ENCODE results near the gene DDX10. TPM values are rescaled to one million over a fixed set of nuclear protein-coding genes. Genes with fewer than 3 reads are reported as not detected.
A peak's percentile ranks its signal among the peaks of the same experiment; 100 is the strongest.

The DDX10 gene
- total RNA-seq, 1 experiment from 2014 or later = 72.2 TPM

DNA sequence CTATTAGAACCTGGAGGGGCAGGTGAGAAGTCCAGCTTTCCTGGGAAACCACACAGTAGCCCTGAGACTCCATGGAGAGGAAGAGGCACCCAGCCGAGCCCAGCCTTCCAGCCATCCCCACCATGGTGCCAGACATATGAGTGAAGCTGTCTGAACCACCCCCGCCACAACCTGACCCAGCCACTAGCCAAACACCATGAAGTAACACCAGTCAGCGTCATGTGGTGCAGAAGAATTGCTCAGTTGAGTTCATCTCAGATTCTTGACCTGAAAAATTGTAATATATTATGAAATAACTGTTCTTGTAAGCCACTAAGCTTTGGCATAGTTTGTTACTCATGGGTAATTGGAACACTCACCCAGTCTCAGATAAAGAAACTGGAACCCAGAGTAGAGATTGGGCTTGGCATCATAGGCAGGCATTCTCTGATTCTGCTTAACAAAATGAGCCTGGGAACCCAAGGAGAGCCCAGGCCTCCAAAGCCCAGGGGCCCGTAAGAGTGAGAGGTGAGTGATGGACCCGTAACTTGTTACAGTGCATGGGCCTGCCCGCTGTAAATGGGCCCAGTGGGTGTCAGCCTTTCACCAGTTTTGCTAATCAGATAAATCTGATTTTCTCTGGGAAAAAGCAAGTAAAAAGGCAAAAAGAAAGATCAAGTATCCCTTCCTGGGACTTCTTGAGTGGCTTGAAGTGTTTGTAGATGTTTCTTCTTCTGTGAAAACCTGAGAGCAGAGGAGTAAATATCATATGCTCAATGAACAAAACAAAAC lies 305.5 kb downstream of the DDX10 start:
- no TSS peak for BruUV-seq (replicated peaks)
- intact Hi-C loops (cut with micrococcal nuclease; ENCODE audit: unreplicated experiment) = no loop called here
- CTCF ChIA-PET = no interaction called here

DNA sequence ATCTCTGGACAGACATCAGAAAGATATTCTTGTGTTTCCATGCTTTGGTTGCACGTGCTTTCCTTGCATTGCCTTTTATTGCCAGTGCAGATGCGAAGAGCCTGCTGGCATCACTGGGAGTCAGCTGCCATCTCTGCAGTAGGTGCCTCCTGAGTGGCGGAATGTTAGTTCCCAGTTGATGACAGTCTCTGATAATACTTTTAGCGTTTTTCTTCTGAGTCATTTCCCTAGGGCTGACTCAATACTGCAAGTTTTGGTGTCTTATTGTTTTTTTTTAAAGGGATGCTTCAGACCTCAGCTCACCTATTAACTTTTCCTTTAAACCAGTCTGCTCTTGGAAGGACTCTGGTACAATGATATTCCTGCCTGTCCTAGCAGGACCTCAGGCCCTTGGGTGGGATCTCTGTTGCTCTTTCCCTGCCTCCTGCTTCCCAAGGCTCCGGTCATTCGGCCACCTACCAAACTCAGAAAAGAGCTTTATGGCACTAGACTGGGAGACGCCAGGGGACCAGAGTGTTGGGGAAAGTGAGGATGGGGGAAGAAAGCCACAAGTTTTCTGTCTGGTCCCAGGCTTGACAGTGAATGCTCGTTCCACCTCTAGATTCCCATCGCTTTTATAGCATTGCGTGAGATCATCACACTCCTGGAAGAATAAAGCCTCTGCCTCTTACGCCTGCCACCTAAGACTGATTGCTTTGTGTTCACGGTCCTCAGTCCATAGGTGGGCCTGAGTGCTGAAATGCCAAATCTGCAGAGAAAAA lies 308.7 kb downstream of the DDX10 start:
- POLR2A ChIA-PET (ENCODE audit: low non-redundant PET) = no interaction called here

More for the DNA sequence above, 305.5 kb downstream of the DDX10 start:
- DNase-seq (ENCODE audit: low spot score) = no peak
- H3K4me1 ChIP-seq (ENCODE audit: insufficient read depth, low read length, poor library complexity, severe bottlenecking) = no peaks in the 10 kb centered on the region
- H3K27me3 ChIP-seq (replicated peaks; ENCODE audit: insufficient read depth, low read depth, low read length, poor library complexity) = no peaks in the 10 kb centered on the region
- H3K36me3 ChIP-seq (ENCODE audit: insufficient read depth, low read length, poor library complexity, severe bottlenecking) = no peaks in the 10 kb centered on the region
- no peak overlapping the region for H3K4me3 ChIP-seq (ENCODE audit: low read depth, low read length, poor library complexity, severe bottlenecking)
- TF ChIP-seq, protein P1, sequence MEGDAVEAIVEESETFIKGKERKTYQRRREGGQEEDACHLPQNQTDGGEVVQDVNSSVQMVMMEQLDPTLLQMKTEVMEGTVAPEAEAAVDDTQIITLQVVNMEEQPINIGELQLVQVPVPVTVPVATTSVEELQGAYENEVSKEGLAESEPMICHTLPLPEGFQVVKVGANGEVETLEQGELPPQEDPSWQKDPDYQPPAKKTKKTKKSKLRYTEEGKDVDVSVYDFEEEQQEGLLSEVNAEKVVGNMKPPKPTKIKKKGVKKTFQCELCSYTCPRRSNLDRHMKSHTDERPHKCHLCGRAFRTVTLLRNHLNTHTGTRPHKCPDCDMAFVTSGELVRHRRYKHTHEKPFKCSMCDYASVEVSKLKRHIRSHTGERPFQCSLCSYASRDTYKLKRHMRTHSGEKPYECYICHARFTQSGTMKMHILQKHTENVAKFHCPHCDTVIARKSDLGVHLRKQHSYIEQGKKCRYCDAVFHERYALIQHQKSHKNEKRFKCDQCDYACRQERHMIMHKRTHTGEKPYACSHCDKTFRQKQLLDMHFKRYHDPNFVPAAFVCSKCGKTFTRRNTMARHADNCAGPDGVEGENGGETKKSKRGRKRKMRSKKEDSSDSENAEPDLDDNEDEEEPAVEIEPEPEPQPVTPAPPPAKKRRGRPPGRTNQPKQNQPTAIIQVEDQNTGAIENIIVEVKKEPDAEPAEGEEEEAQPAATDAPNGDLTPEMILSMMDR (conservative IDR thresholded peaks at IDR 0.05; ENCODE audit: low read depth, low read length) = 0 out of 2 replicates have a peak, but pooled peaks have one; percentile 19
- TF ChIP-seq EZH2 (IDR thresholded peaks at IDR 0.05; ENCODE audit: borderline replicate concordance, low read depth, low read length, poor library complexity, severe bottlenecking) = no peak
- H3K27ac ChIP-seq (ENCODE audit: low read depth, low read length, poor library complexity, severe bottlenecking) = no peak overlapping the region
- POLR2A ChIA-PET (ENCODE audit: low non-redundant PET) = no interaction called here
- H3K9me3 ChIP-seq (ENCODE audit: low read depth, low read length, poor library complexity, severe bottlenecking) = no peaks in the 10 kb centered on the region

DNA sequence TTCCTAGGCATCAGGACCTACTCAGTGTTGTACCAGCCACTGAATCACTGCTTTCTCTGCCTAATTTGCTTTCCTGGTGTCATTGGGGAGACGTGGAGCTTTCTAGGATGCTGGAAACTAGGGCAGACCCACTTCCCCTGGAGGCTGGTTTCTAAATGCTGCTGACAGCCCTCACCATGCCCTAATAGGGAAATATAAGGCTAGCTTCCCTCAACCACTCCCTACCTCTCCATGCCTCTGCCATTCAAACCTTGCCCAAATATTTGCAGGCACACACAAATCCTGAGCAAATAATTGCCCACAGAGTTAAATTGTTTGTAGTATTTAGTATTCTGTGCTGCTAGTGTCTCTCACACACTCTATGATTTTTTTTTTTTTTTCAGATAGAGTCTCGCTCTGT lies 310.2 kb downstream of the DDX10 start:
- intact Hi-C loops (cut with micrococcal nuclease; ENCODE audit: unreplicated experiment) = no loop called here
- H3K4me3 ChIP-seq (ENCODE audit: low read depth, low read length, poor library complexity, severe bottlenecking) = no peak overlapping the region
- TF ChIP-seq, protein P1 (conservative IDR thresholded peaks at IDR 0.05; ENCODE audit: low read depth, low read length) = no peak
- no peak for TF ChIP-seq EZH2 (IDR thresholded peaks at IDR 0.05; ENCODE audit: borderline replicate concordance, low read depth, low read length, poor library complexity, severe bottlenecking)
- no peak overlapping the region for H3K27ac ChIP-seq (ENCODE audit: low read depth, low read length, poor library complexity, severe bottlenecking)
- no peaks in the 10 kb centered on the region for H3K9me3 ChIP-seq (ENCODE audit: low read depth, low read length, poor library complexity, severe bottlenecking)
- H3K36me3 ChIP-seq (ENCODE audit: insufficient read depth, low read length, poor library complexity, severe bottlenecking) = no peaks in the 10 kb centered on the region
- BruUV-seq (replicated peaks) = no TSS peak
- DNase-seq (ENCODE audit: low spot score) = no peak
- H3K27me3 ChIP-seq (replicated peaks; ENCODE audit: insufficient read depth, low read depth, low read length, poor library complexity) = no peaks in the 10 kb centered on the region
- CTCF ChIA-PET = no interaction called here
- POLR2A ChIA-PET (ENCODE audit: low non-redundant PET) = no interaction called here
- no peaks in the 10 kb centered on the region for H3K4me1 ChIP-seq (ENCODE audit: insufficient read depth, low read length, poor library complexity, severe bottlenecking)

More for the DNA sequence above, 308.7 kb downstream of the DDX10 start:
- no peak overlapping the region for H3K27ac ChIP-seq (ENCODE audit: low read depth, low read length, poor library complexity, severe bottlenecking)
- H3K4me1 ChIP-seq (ENCODE audit: insufficient read depth, low read length, poor library complexity, severe bottlenecking) = no peaks in the 10 kb centered on the region
- no peak overlapping the region for H3K4me3 ChIP-seq (ENCODE audit: low read depth, low read length, poor library complexity, severe bottlenecking)
- no TSS peak for BruUV-seq (replicated peaks)
- H3K27me3 ChIP-seq (replicated peaks; ENCODE audit: insufficient read depth, low read depth, low read length, poor library complexity) = no peaks in the 10 kb centered on the region
- intact Hi-C loops (cut with micrococcal nuclease; ENCODE audit: unreplicated experiment) = no loop called here
- TF ChIP-seq EZH2 (IDR thresholded peaks at IDR 0.05; ENCODE audit: borderline replicate concordance, low read depth, low read length, poor library complexity, severe bottlenecking) = no peak
- TF ChIP-seq, protein P1 (conservative IDR thresholded peaks at IDR 0.05; ENCODE audit: low read depth, low read length) = no peak
- H3K36me3 ChIP-seq (ENCODE audit: insufficient read depth, low read length, poor library complexity, severe bottlenecking) = no peaks in the 10 kb centered on the region
- peak; percentile 61 for DNase-seq (ENCODE audit: low spot score)
- H3K9me3 ChIP-seq (ENCODE audit: low read depth, low read length, poor library complexity, severe bottlenecking) = no peaks in the 10 kb centered on the region
- CTCF ChIA-PET = no interaction called here

Measured in A673 (cell line).